CD14-positive monocyte (primary cell): Measurements from ENCODE around the gene ERCC5. TPM values are rescaled to one million over a fixed set of nuclear protein-coding genes. Genes with fewer than 3 reads are reported as not detected.

Source experiments
- DNase-seq, 3 donors: peaks; one replicate each; pipeline ENCODE4 v3.0.0-alpha.2; 2011 to 2022
- H2AFZ ChIP-seq: 2 replicates; pipeline ENCODE4 v1.6.0; 2012; ENCODE audit warnings: mild to moderate bottlenecking, low read depth, low read length, inconsistent platforms; ENCODE audit not compliant: insufficient read depth, poor library complexity, severe bottlenecking
- H3K27ac ChIP-seq, 2 donors: 1 replicate in 1 of 2; 2 replicates in 1 of 2; pipeline ENCODE4 v1.5.1; 2012 to 2013; ENCODE audit warnings: low read length in 2 of 2, control low read depth in 1 of 2, inconsistent platforms in 1 of 2, low read depth in 1 of 2, mild to moderate bottlenecking in 1 of 2
- H3K27me3 ChIP-seq, 2 donors: one replicate each; pipeline versions ENCODE4 v1.6.0 to v1.6.1; 2011 to 2013; ENCODE audit warnings: low read length in 2 of 2; ENCODE audit not compliant: control insufficient read depth in 2 of 2, insufficient read depth in 2 of 2
- H3K36me3 ChIP-seq, 2 donors: replicated peaks in 1 of 2; 1 replicate in 1 of 2; 2 replicates in 1 of 2; pipeline versions ENCODE4 v1.5.1 to v1.6.1; 2012 to 2013; ENCODE audit warnings: low read length in 2 of 2, control low read depth in 1 of 2, inconsistent platforms in 1 of 2, mild to moderate bottlenecking in 1 of 2; ENCODE audit not compliant: insufficient read depth in 2 of 2, control insufficient read depth in 1 of 2
- H3K4me1 ChIP-seq, 2 donors: 1 replicate in 1 of 2; 2 replicates in 1 of 2; pipeline versions ENCODE4 v1.5.1 to v1.6.1; 2012 to 2013; ENCODE audit warnings: low read length in 2 of 2, control low read depth in 1 of 2, inconsistent platforms in 1 of 2, mild to moderate bottlenecking in 1 of 2, moderate library complexity in 1 of 2; ENCODE audit not compliant: insufficient read depth in 2 of 2, control insufficient read depth in 1 of 2
- H3K4me2 ChIP-seq: replicated peaks from 2 replicates; pipeline ENCODE3; 2012; ENCODE audit warnings: low read length, moderate library complexity, mild to moderate bottlenecking; ENCODE audit not compliant: poor library complexity, severe bottlenecking; ENCODE audit errors: extremely low read depth
- H3K4me3 ChIP-seq, 3 experiments: fragments of 200-600 bp in 1 of 3; sonication (generic) in 1 of 3; replicated peaks in 1 of 3; 1 replicate in 2 of 3; 2 replicates in 1 of 3; pipeline ENCODE4 v1.5.1; 2011 to 2013; ENCODE audit warnings: low read length in 3 of 3, mild to moderate bottlenecking in 3 of 3, control low read depth in 2 of 3, low read depth in 2 of 3, inconsistent platforms in 1 of 3, moderate library complexity in 1 of 3
- H3K79me2 ChIP-seq: 2 replicates; pipeline ENCODE4 v1.6.0; 2012; ENCODE audit warnings: mild to moderate bottlenecking, control low read depth, inconsistent platforms, low read length, moderate library complexity; ENCODE audit not compliant: insufficient read depth
- H3K9ac ChIP-seq: 2 replicates; pipeline ENCODE4 v1.6.0; 2017; ENCODE audit warnings: low read length, mild to moderate bottlenecking; ENCODE audit not compliant: insufficient read depth, poor library complexity, severe bottlenecking
- H3K9me3 ChIP-seq, 2 donors: replicated peaks in 1 of 2; 1 replicate in 1 of 2; 2 replicates in 1 of 2; pipeline versions ENCODE4 v1.5.1 to v1.6.1; 2012 to 2013; ENCODE audit warnings: low read length in 2 of 2, control low read depth in 1 of 2; ENCODE audit not compliant: control insufficient read depth in 1 of 2, insufficient read depth in 1 of 2
- H4K20me1 ChIP-seq: 2 replicates; pipeline ENCODE4 v1.6.0; 2012; ENCODE audit warnings: mild to moderate bottlenecking, low read length, control low read depth, moderate library complexity; ENCODE audit not compliant: insufficient read depth
- H3K27ac Mint-ChIP-seq, 7 donors: one replicate each; pipeline ENCODE4 v1.8.0; 2020; ENCODE audit warnings: mild to moderate bottlenecking in 7 of 7, mixed read lengths in 7 of 7, moderate library complexity in 6 of 7, inconsistent platforms in 2 of 7
- H3K27me3 Mint-ChIP-seq, 3 donors: one replicate each; pipeline ENCODE4 v1.8.0; 2021 to 2022; ENCODE audit warnings: low read depth in 3 of 3, mild to moderate bottlenecking in 3 of 3, mixed read lengths in 3 of 3, moderate library complexity in 3 of 3, inconsistent platforms in 1 of 3
- H3K36me3 Mint-ChIP-seq, 2 donors: one replicate each; pipeline ENCODE4 v1.8.0; 2020; ENCODE audit warnings: mixed read lengths in 2 of 2, inconsistent platforms in 1 of 2, mild to moderate bottlenecking in 1 of 2
- H3K4me1 Mint-ChIP-seq: one replicate; pipeline ENCODE4 v1.8.0; 2020; ENCODE audit warnings: mild to moderate bottlenecking, mixed read lengths
- H3K4me3 Mint-ChIP-seq, 2 donors: one replicate each; pipeline ENCODE4 v1.8.0; 2020; ENCODE audit warnings: mild to moderate bottlenecking in 2 of 2, mixed read lengths in 2 of 2, moderate library complexity in 1 of 2
- H3K9me3 Mint-ChIP-seq, 7 donors: one replicate each; pipeline ENCODE4 v1.8.0; 2020 to 2022; ENCODE audit warnings: mixed read lengths in 7 of 7, mild to moderate bottlenecking in 6 of 7, moderate library complexity in 6 of 7, inconsistent platforms in 2 of 7
- CTCF ChIP-seq: fragments of 200-600 bp; IDR thresholded peaks from one replicate; pipeline ENCODE4 v1.8.0; 2022; ENCODE audit warnings: antibody characterized with exemption, mild to moderate bottlenecking
- WGBS: methylation state at CpG from one replicate; pipeline ENCODE4 v1.1.5; 2013; ENCODE audit warnings: missing lambda C conversion rate; ENCODE audit not compliant: insufficient coverage; 5-methylcytosine and 5-hydroxymethylcytosine counted together
- intact Hi-C, 2 donors: fragments of 100-400 bp; cut with micrococcal nuclease; formaldehyde crosslinking; loops; one replicate each; pipeline versions ENCODE4 v1.15.0 to v1.15.1; 2023
- polyA plus RNA-seq, 3 donors: library from polyadenylated mRNA; depleted of rRNA in 1 of 3; unstranded in 2 of 3; stranded (reverse) in 1 of 3; fragments of 300-500 nt in 2 of 3; fragments of >200 nt in 1 of 3; fragmentation: Illumina TruSeq in 2 of 3; gene quantifications; 1 replicate in 2 of 3; 2 replicates in 1 of 3; pipeline ENCODE4 v1.2.3, GENCODE V29; 2012 to 2021

The ERCC5 gene
- polyA plus RNA-seq, 3 donors, result 15.2 to 34.2 (median 22.1) TPM

GRCh38 chr13:102825921-102826706 lies 19.7 kb upstream of the ERCC5 start:
- peaks cover 7 to 12% of the 10 kb centered on the region in 2 donors for H3K36me3 Mint-ChIP-seq
- Histone ChIP-seq H2AFZ (no peak overlapping the region), H4K20me1 (no peaks in the 10 kb centered on the region), H3K27me3 (no peaks in the 10 kb centered on the region), H3K4me2 (no peak overlapping the region), H3K4me1 (no peaks in the 10 kb centered on the region), H3K36me3 (no peaks in the 10 kb centered on the region), H3K79me2 (no peaks in the 10 kb centered on the region), H3K9ac (no peak overlapping the region), H3K4me3 (no peak overlapping the region), H3K27ac (no peak overlapping the region), H3K9me3 (no peaks in the 10 kb centered on the region)
- no peak overlapping the region for H3K4me3 Mint-ChIP-seq
- TF ChIP-seq CTCF, result no peak
- no peak for DNase-seq
- H3K27ac Mint-ChIP-seq, result no peak overlapping the region
- peaks cover 8% of the 10 kb centered on the region for H3K4me1 Mint-ChIP-seq
- no peaks in the 10 kb centered on the region for H3K9me3 Mint-ChIP-seq
- 69% methylated on average over 4 of the region's 8 CpGs for WGBS
- intact Hi-C loops, result no loop called here
- no peaks in the 10 kb centered on the region for H3K27me3 Mint-ChIP-seq

- Mint-ChIP-seq H3K4me3 (no peak overlapping the region), H3K9me3 (no peaks in the 10 kb centered on the region), H3K27ac (no peak overlapping the region), H3K4me1 (peaks cover 6% of the 10 kb centered on the region), H3K36me3 (peaks cover 0 to 9% of the 10 kb centered on the region in 2 donors), H3K27me3 (peaks cover 0 to 4% (median 0%) of the 10 kb centered on the region in 3 donors)
- H3K9me3 ChIP-seq, result no peaks in the 10 kb centered on the region
- H3K4me1 ChIP-seq, result no peaks in the 10 kb centered on the region
- no peak overlapping the region for H3K4me3 ChIP-seq
- H3K27me3 ChIP-seq, result no peaks in the 10 kb centered on the region
- TF ChIP-seq CTCF, result no peak
- no peaks in the 10 kb centered on the region for H3K36me3 ChIP-seq
- no peak overlapping the region for H3K4me2 ChIP-seq
- no peak for DNase-seq
- H2AFZ ChIP-seq, result no peak overlapping the region
- no peaks in the 10 kb centered on the region for H4K20me1 ChIP-seq
- H3K79me2 ChIP-seq, result no peaks in the 10 kb centered on the region
- no peak overlapping the region for H3K27ac ChIP-seq
- WGBS, result 86% methylated on average over 1 of the region's 4 CpGs
- peak overlapping the region; percentile 15 for H3K9ac ChIP-seq
- intact Hi-C loops, result no loop called here
These were observed 15.2 kb upstream of the ERCC5 start for GRCh38 chr13:102830646-102831045.
